BLaER1 treated with 17β-estradiol and CSF1 and Interleukin-3, amounts not matched to agents 10 nM and 100 nM (cell line): ENCODE measurements around the gene TPRKB.
"Not testable (repeated sequence)": the region's sequence is repeated elsewhere in the genome, so short reads cannot be mapped to it uniquely, and the experiment has no call there.

ENCODE experiments used
- H3K27ac ChIP-seq, 11 experiments: shearing (Covaris generic); formaldehyde crosslinking; 2 replicates each; pipeline ENCODE4 v1.8.1; 2022
- H3K27me3 ChIP-seq, 11 experiments: shearing (Covaris generic); formaldehyde crosslinking; 2 replicates each; pipeline ENCODE4 v1.8.1; 2022
- H3K36me3 ChIP-seq, 11 experiments: shearing (Covaris generic); formaldehyde crosslinking; 2 replicates each; pipeline ENCODE4 v1.8.1; 2022
- H3K4me1 ChIP-seq, 10 experiments: shearing (Covaris generic); formaldehyde crosslinking; 2 replicates each; pipeline ENCODE4 v1.8.1; 2022
- H3K4me2 ChIP-seq, 11 experiments: shearing (Covaris generic); formaldehyde crosslinking; 2 replicates each; pipeline ENCODE4 v1.8.1; 2022
- H3K4me3 ChIP-seq, 10 experiments: shearing (Covaris generic); formaldehyde crosslinking; 2 replicates each; pipeline ENCODE4 v1.8.1; 2022
- H3K9ac ChIP-seq, 11 experiments: shearing (Covaris generic); formaldehyde crosslinking; 2 replicates each; pipeline ENCODE4 v1.8.1; 2022
- H3K9me3 ChIP-seq, 11 experiments: shearing (Covaris generic); formaldehyde crosslinking; replicated peaks in 1 of 11; 2 replicates each; pipeline ENCODE4 v1.8.1; 2022
- H4K20me1 ChIP-seq, 11 experiments: shearing (Covaris generic); formaldehyde crosslinking; 2 replicates each; pipeline ENCODE4 v1.8.1; 2022
- Cebpa-rat ChIP-seq, 11 experiments: shearing (Covaris generic); IDR thresholded peaks; 2 replicates each; pipeline ENCODE4 v1.8.1; 2022

Gene TPRKB

DNA sequence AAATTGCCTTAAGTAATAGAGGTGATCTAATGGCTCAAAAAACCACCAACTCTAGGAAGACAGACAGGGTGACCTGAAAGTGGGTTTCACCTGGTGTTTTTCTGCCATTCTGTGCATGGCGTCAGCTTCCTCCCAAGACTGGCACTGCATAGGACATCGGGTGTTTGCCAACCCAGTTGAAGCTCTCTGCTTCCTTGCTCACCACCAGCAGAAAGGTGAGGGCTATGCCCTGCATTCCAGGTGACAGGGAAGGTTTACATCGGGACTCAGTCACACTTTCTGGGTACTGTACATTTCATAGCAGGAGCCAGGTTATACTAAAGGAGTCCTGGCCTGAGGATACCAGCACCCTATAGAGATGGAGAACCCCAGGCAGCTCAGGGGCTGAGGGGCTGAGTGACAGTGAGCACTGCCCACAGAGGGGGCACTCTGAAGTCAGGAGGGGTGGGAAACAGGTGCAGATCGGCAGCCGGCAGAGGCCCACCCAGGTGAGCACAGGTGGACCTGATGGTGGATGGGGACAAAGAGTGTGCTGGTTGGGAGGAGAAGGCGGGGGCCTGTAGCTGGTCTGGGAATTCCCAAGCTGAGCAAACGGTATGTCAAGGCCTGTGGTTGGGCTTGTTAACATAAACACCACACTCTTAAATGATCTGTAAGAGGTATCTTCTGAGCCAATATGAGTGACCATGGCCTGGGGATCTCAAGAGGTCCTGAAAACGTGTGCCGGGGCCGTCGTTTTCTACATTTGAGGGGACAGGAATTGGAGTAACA is 18.1 kb downstream of the TPRKB start:
- H3K27me3 ChIP-seq = no peaks in the 10 kb centered on the region
- no peak overlapping the region for H3K4me3 ChIP-seq
- H3K27ac ChIP-seq = no peak overlapping the region
- no peaks in the 10 kb centered on the region for H4K20me1 ChIP-seq
- H3K36me3 ChIP-seq = peaks cover 0 to 6% (median 0%) of the 10 kb centered on the region in 11 experiments; a peak in 1 of 22 replicates
- H3K9me3 ChIP-seq = peaks cover 10 to 23% (median 16%) of the 10 kb centered on the region in 11 experiments
- TF ChIP-seq Cebpa-rat (IDR thresholded peaks at IDR 0.05) = no peak
- H3K4me2 ChIP-seq = no peak overlapping the region
- H3K9ac ChIP-seq = no peak overlapping the region
- peaks cover 0 to 24% (median 5%) of the 10 kb centered on the region in 10 experiments; a peak in 9 of 20 replicates for H3K4me1 ChIP-seq

DNA sequence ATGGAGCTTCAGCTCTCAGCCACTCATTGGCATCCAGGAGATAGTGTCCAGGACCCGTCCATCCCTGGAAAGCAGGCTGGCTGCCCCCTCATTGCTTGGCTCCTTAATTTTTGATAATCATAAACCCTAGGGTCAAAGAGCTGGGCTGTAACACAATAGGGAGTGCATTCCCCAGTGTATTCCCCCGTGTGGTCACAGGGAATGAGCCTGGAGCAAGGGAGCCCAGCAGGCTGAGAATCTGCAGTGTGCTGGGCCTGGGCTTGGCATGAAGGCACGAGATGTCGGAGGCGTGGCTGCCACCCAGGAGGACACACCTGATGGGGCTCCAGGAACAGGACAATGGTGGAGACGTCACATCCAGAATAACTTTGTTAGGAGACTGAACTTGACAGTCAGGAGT is 18.7 kb downstream of the TPRKB start:
- Histone ChIP-seq H3K36me3 (peaks cover 0 to 6% (median 0%) of the 10 kb centered on the region in 11 experiments; a peak in 1 of 22 replicates), H3K27me3 (no peaks in the 10 kb centered on the region), H4K20me1 (no peaks in the 10 kb centered on the region), H3K4me3 (no peak overlapping the region), H3K27ac (no peak overlapping the region), H3K9ac (no peak overlapping the region), H3K4me2 (no peak overlapping the region), H3K4me1 (peaks cover 0 to 24% (median 5%) of the 10 kb centered on the region in 10 experiments; a peak in 9 of 20 replicates), H3K9me3 (peaks cover 15 to 29% (median 21%) of the 10 kb centered on the region in 11 experiments)
- TF ChIP-seq Cebpa-rat (IDR thresholded peaks at IDR 0.05) = no peak

DNA sequence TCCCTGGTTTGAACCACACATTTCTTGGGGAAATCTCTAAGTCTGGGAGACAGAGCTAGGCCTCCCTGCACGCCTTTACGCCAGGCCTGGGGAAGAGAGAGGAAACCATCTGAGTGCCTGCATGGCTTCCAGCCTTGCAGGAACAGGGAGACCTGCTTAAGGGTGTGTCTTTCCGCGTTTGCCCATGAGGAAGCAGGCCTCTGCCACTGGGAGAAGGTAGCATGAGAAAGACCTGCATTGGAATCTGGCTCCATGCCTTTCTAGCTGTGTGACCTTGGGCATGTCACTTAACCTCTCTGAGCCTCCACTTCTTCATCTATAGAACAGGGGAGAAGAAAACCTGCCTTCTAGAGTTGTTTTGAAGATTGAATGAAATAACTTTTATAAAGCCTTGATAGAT is 19.4 kb downstream of the TPRKB start:
- H3K4me1 ChIP-seq = peaks cover 0 to 24% (median 5%) of the 10 kb centered on the region in 10 experiments; a peak in 9 of 20 replicates
- H3K4me2 ChIP-seq = peak overlapping the region in 1 of 11 experiments; percentile 65; a peak in 1 of 22 replicates
- not testable (repeated sequence) for H4K20me1 ChIP-seq, H3K27me3 ChIP-seq, H3K27ac ChIP-seq, H3K4me3 ChIP-seq, H3K9ac ChIP-seq, H3K36me3 ChIP-seq
- peaks cover 15 to 35% (median 23%) of the 10 kb centered on the region in 11 experiments for H3K9me3 ChIP-seq

DNA sequence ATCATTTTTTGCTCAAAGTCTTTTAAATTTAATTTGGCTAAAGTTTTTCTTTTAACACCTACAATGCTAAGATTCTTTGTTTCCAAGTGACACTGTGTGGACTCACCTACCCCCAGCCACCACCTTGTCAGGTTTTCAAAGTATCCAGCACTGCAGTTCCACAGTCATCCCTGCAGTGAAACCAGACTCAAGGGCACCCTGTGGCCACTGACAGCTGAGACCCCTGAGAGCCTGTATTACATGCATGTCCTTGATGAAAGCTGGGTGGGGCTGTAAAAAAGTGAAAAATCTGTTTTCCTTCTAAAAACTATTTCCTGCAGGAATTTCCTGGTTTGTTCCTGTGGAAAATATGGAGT is 19.9 kb downstream of the TPRKB start:
- Histone ChIP-seq H3K27ac (peak overlapping the region in 2 of 11 experiments; percentile 6 to 26; a peak in 2 of 22 replicates), H3K27me3 (no peaks in the 10 kb centered on the region), H3K4me1 (peaks cover 0 to 24% (median 5%) of the 10 kb centered on the region in 10 experiments; a peak in 9 of 20 replicates), H3K4me2 (peak overlapping the region in 3 of 11 experiments; percentile 49 to 74 (median 65); a peak in 5 of 22 replicates), H3K9ac (no peak overlapping the region), H3K9me3 (peaks cover 15 to 38% (median 23%) of the 10 kb centered on the region in 11 experiments), H3K36me3 (peaks cover 0 to 6% (median 0%) of the 10 kb centered on the region in 11 experiments; a peak in 1 of 22 replicates), H3K4me3 (no peak overlapping the region), H4K20me1 (no peaks in the 10 kb centered on the region)
- TF ChIP-seq Cebpa-rat (IDR thresholded peaks at IDR 0.05) = no peak

DNA sequence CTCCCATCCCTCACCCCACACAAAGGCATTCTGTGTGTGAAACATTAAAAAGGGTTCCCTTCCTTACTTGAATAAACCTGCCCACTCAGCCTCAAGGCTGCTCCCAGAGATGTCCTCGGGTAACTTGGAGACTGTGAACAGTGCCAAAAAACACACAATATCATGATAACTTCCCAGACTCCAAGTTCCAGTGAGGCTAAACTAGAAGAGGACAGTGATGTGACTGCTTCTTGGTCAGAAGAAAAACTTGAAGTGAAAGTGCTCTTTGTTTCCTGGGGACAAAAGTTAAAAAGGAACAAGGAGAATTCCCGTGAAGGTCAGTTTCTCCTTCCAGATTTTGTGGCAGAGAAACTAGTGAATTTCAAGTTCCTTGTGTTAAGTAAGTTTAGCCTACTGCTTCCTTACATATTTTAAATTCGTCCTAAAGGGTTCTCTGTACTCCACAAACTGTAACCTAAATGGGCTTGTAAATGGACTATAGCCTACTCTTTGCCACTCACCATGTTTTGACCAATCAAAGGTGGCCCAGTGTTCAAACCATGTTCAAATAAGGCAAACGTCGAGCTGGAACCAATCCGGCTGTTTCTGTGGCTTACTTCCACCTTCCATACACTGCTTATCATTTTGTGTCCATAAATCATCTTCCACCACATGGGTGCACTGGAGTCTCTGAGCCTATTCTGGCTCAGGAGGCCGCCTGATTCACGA is 20.4 kb downstream of the TPRKB start:
- peaks cover 12 to 40% (median 18%) of the 10 kb centered on the region in 11 experiments; a peak in 21 of 22 replicates for H3K9me3 ChIP-seq
- no peak for TF ChIP-seq Cebpa-rat (IDR thresholded peaks at IDR 0.05)
- peak overlapping the region in 4 of 11 experiments; percentile 6 to 50 (median 32); a peak in 6 of 22 replicates for H3K27ac ChIP-seq
- H3K36me3 ChIP-seq = peaks cover 0 to 6% (median 0%) of the 10 kb centered on the region in 11 experiments; a peak in 1 of 22 replicates
- no peaks in the 10 kb centered on the region for H3K27me3 ChIP-seq
- H4K20me1 ChIP-seq = no peaks in the 10 kb centered on the region
- peaks cover 0 to 24% (median 5%) of the 10 kb centered on the region in 10 experiments; a peak in 9 of 20 replicates for H3K4me1 ChIP-seq
- H3K9ac ChIP-seq = peak overlapping the region in 2 of 11 experiments; percentile 0 to 43; a peak in 2 of 22 replicates
- peak overlapping the region in 5 of 11 experiments; percentile 2 to 74 (median 49); a peak in 8 of 22 replicates for H3K4me2 ChIP-seq
- H3K4me3 ChIP-seq = peak overlapping the region in 2 of 10 experiments; percentile 1 to 2; a peak in 1 of 20 replicates

DNA sequence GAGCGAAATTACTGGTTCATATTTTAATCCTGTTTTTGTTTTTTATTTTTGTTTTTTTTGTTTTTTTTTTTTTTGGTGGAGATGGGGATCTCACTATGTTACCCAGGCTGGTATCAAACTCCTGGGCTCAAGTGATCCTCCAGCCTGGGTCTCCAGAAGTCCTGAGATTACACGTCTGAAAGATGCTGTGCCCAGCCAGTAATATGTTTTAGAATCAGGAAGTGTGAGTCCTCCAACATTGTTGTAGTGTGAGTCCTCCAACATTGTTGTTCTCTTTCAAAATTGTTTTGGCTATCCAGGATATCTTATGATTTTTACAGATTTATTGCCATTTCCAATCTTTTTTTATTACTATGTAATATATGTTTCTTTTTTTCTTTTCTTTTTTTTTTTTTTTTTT is 23.1 kb downstream of the TPRKB start:
- no peak for TF ChIP-seq Cebpa-rat (IDR thresholded peaks at IDR 0.05)
- H3K4me2 ChIP-seq = no peak overlapping the region
- H3K36me3 ChIP-seq = peaks cover 0 to 6% (median 0%) of the 10 kb centered on the region in 11 experiments; a peak in 1 of 22 replicates
- peaks cover 12 to 52% (median 18%) of the 10 kb centered on the region in 11 experiments; a peak in 21 of 22 replicates for H3K9me3 ChIP-seq
- H3K4me3 ChIP-seq = no peak overlapping the region
- H3K27ac ChIP-seq = no peak overlapping the region
- H3K27me3 ChIP-seq = no peaks in the 10 kb centered on the region
- H4K20me1 ChIP-seq = no peaks in the 10 kb centered on the region
- peaks cover 0 to 24% (median 0%) of the 10 kb centered on the region in 10 experiments; a peak in 7 of 20 replicates for H3K4me1 ChIP-seq
- H3K9ac ChIP-seq = no peak overlapping the region

DNA sequence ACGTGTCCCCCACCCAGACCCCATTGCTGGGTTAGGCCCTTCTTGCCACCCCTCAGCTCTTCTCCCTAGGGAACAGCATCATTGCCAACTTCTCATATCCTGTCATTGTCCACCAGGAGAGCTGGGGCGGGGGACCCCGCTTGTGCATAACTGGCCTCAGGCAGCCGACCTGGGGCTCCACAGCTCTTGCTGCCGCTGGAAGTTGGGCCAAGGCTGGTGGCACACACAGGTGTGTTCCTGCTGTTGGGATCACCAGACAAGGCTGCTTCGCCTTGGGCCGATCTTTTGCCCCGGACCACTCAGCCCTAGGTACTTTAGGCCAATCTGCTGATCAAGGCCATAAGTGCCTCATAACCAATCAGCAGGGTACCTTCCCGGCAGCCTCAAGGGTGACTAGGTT is 28.6 kb downstream of the TPRKB start:
- H3K27ac ChIP-seq = no peak overlapping the region

DNA sequence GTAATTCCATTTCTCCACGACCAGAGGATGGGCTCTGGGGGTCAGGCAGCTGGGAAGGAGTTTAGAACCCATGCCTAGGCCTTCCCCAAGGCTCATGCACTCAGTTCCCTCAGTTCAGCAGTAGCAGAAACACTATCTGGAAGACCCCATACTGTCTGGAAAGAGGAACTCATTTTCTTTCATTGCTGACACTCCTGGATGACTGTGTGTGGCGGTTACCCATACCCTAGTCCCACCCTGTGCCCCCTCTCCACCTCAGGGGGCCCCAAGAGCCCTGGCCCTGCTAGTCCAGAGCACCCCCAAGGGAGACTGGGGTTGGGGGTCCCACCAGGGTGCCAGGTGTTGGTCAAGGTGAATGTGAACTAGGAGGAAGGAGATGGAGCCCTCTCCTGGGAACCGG is 29.5 kb downstream of the TPRKB start:
- H4K20me1 ChIP-seq = no peaks in the 10 kb centered on the region
- H3K9ac ChIP-seq = no peak overlapping the region
- no peak overlapping the region for H3K4me2 ChIP-seq
- H3K4me1 ChIP-seq = peaks cover 0 to 19% (median 0%) of the 10 kb centered on the region in 10 experiments; a peak in 4 of 20 replicates
- no peaks in the 10 kb centered on the region for H3K36me3 ChIP-seq
- no peaks in the 10 kb centered on the region for H3K27me3 ChIP-seq
- peaks cover 0 to 21% (median 0%) of the 10 kb centered on the region in 11 experiments; a peak in 8 of 22 replicates for H3K9me3 ChIP-seq
- TF ChIP-seq Cebpa-rat (IDR thresholded peaks at IDR 0.05) = no peak
- H3K4me3 ChIP-seq = no peak overlapping the region
- no peak overlapping the region for H3K27ac ChIP-seq

More for the DNA sequence above, 28.6 kb downstream of the TPRKB start:
- H3K9me3 ChIP-seq = peaks cover 0 to 30% (median 3%) of the 10 kb centered on the region in 11 experiments; a peak in 12 of 22 replicates
- no peak overlapping the region for H3K4me2 ChIP-seq
- H3K36me3 ChIP-seq = no peaks in the 10 kb centered on the region
- no peaks in the 10 kb centered on the region for H3K27me3 ChIP-seq
- no peak for TF ChIP-seq Cebpa-rat (IDR thresholded peaks at IDR 0.05)
- no peak overlapping the region for H3K9ac ChIP-seq
- peaks cover 0 to 16% (median 0%) of the 10 kb centered on the region in 10 experiments; a peak in 4 of 20 replicates for H3K4me1 ChIP-seq
- no peaks in the 10 kb centered on the region for H4K20me1 ChIP-seq
- H3K4me3 ChIP-seq = no peak overlapping the region

DNA sequence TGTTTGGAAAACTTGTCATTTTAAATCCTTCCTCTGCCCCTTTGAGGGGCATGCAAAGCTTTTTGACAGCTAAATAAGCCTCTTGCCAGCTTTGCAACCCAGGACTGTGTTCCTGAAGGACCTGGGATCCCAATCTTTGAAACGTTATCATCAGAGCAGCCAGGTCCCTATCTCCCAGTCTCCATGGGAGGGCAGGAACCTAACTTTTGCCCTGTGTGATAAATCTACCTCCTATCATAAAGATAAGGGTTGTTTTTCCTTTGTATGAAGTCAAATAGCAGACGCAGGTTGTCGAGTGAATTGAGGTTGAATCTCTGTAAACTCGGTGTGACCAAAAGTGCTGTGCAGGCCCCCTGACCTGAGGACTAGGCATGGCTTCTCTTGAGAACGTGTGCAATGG is 30.1 kb downstream of the TPRKB start:
- Histone ChIP-seq H3K4me2 (no peak overlapping the region), H3K27ac (no peak overlapping the region), H3K9me3 (peaks cover 0 to 15% (median 0%) of the 10 kb centered on the region in 11 experiments; a peak in 3 of 22 replicates), H4K20me1 (no peaks in the 10 kb centered on the region), H3K36me3 (no peaks in the 10 kb centered on the region), H3K4me1 (peaks cover 0 to 19% (median 0%) of the 10 kb centered on the region in 10 experiments; a peak in 4 of 20 replicates), H3K4me3 (no peak overlapping the region), H3K9ac (no peak overlapping the region), H3K27me3 (no peaks in the 10 kb centered on the region)
- no peak for TF ChIP-seq Cebpa-rat (IDR thresholded peaks at IDR 0.05)
